ENCODE measurements around the gene ADCY2.
A peak's percentile ranks its signal among the peaks of the same experiment; 100 is the strongest.

The ADCY2 gene

GRCh38 chr5:7794311-7794710 lies 398.4 kb downstream of the ADCY2 start:
- H4K20me1 ChIP-seq = no peaks in the 10 kb centered on the region
- no peak overlapping the region for H3K4me3 ChIP-seq
- H3K4me1 ChIP-seq = peaks cover 0 to 18% (median 14%) of the 10 kb centered on the region in 10 experiments; a peak in 13 of 20 replicates
- no peaks in the 10 kb centered on the region for H3K27me3 ChIP-seq
- no peak overlapping the region for H3K27ac ChIP-seq
- no peak for TF ChIP-seq Cebpa-rat (IDR thresholded peaks at IDR 0.05)
- no peak overlapping the region for H3K9ac ChIP-seq
- no peaks in the 10 kb centered on the region for H3K36me3 ChIP-seq
- H3K4me2 ChIP-seq = peak overlapping the region in 8 of 11 experiments; percentile 43 to 80 (median 64); a peak in 16 of 22 replicates
- no peaks in the 10 kb centered on the region for H3K9me3 ChIP-seq (replicated peaks in 1 of 11)

DNA sequence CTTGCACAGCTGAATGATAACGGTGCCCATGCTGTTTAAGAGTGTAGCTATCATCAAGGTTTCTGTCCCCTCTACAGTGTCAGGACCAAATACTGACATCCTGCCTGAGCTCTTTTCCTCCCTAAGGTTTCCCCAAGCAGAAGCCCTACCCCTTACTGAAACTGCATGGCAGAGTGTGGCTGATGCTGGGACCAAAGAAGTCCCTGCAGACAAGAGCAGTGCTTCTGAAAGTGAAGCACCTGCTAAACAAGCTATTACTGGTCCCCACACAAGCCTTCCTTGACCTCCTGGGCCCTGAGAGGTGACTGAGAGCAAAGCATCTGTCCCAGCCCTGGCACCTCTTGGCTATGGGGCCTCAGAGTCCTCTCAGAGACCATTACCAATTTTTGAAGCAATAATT lies 398.9 kb downstream of the ADCY2 start:
- no peaks in the 10 kb centered on the region for H3K27me3 ChIP-seq
- no peaks in the 10 kb centered on the region for H3K9me3 ChIP-seq (replicated peaks in 1 of 11)
- no peak overlapping the region for H3K9ac ChIP-seq
- TF ChIP-seq Cebpa-rat (IDR thresholded peaks at IDR 0.05) = no peak
- no peak overlapping the region for H3K4me3 ChIP-seq
- no peaks in the 10 kb centered on the region for H3K36me3 ChIP-seq
- peak overlapping the region in 8 of 11 experiments; percentile 43 to 80 (median 64); a peak in 16 of 22 replicates for H3K4me2 ChIP-seq
- peaks cover 0 to 18% (median 14%) of the 10 kb centered on the region in 10 experiments; a peak in 13 of 20 replicates for H3K4me1 ChIP-seq
- H3K27ac ChIP-seq = no peak overlapping the region
- no peaks in the 10 kb centered on the region for H4K20me1 ChIP-seq

GRCh38 chr5:7795306-7795705 lies 399.4 kb downstream of the ADCY2 start:
- Histone ChIP-seq H3K27ac (no peak overlapping the region), H3K4me2 (peak overlapping the region in 8 of 11 experiments; percentile 43 to 80 (median 64); a peak in 13 of 22 replicates), H4K20me1 (no peaks in the 10 kb centered on the region), H3K27me3 (no peaks in the 10 kb centered on the region), H3K9me3 (replicated peaks in 1 of 11) (no peaks in the 10 kb centered on the region), H3K4me1 (peaks cover 0 to 18% (median 14%) of the 10 kb centered on the region in 10 experiments; a peak in 13 of 20 replicates), H3K9ac (no peak overlapping the region), H3K36me3 (no peaks in the 10 kb centered on the region), H3K4me3 (no peak overlapping the region)
- TF ChIP-seq Cebpa-rat (IDR thresholded peaks at IDR 0.05) = no peak

DNA sequence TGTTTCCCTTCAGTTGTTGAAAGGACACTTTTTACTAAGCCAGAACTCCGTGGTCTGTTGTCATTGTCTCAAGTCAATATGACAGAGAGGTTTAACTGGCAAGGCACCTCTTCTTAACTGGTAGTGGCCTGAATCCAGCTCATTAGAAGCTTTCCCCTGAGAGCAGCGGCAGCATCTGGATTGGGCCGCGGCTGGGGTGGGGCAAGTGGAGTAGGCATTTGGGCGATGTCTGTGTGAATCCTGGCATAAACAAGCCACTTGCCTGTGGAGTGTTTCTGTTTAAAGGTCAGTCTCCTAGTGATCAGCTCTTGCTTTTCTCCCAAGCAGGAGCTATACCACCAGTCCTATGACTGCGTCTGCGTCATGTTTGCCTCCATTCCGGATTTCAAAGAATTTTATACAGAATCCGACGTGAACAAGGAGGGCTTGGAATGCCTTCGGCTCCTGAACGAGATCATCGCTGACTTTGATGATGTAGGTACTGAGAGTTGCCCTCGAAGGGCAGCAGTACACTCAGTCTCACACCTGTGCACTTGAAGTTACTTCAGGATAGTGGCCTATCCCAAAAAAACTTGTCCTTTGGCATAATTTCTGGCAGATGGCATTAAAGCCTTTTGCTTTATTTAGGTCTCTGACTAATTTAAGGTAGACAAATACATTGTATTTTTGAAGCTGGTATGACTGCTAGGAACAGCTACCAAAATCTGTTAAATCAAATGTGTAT lies 406.1 kb downstream of the ADCY2 start:
- no peaks in the 10 kb centered on the region for H3K27me3 ChIP-seq
- TF ChIP-seq Cebpa-rat (IDR thresholded peaks at IDR 0.05) = no peak
- H4K20me1 ChIP-seq = no peaks in the 10 kb centered on the region
- H3K36me3 ChIP-seq = no peaks in the 10 kb centered on the region
- peak overlapping the region in 1 of 11 experiments; percentile 10; a peak in 1 of 22 replicates for H3K27ac ChIP-seq
- no peak overlapping the region for H3K9ac ChIP-seq
- peak overlapping the region in 3 of 11 experiments; percentile 3 to 18 (median 9); a peak in 1 of 22 replicates for H3K4me2 ChIP-seq
- H3K9me3 ChIP-seq (replicated peaks in 1 of 11) = no peaks in the 10 kb centered on the region
- H3K4me3 ChIP-seq = no peak overlapping the region
- H3K4me1 ChIP-seq = peaks cover 0 to 6% (median 0%) of the 10 kb centered on the region in 10 experiments; a peak in 2 of 20 replicates

DNA sequence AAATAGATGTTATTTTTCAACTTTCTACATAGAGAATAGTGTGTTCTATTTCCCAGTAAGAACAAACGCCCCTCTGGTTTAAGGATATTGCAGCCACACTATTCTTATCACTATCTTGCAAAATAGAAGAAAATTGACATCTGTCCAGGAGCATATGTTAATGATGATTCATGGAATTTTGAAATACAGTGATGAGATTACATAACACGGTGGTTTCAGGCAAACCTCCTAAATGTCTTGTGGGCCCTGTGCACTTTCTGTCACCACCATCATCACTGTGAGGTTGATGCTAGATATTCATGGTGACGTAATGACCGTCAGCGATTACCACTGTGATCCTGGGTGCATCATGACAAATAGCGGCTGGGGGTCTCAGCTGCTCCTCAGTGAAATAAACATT lies 406.9 kb downstream of the ADCY2 start:
- Histone ChIP-seq H3K27me3 (no peaks in the 10 kb centered on the region), H3K36me3 (no peaks in the 10 kb centered on the region)

DNA sequence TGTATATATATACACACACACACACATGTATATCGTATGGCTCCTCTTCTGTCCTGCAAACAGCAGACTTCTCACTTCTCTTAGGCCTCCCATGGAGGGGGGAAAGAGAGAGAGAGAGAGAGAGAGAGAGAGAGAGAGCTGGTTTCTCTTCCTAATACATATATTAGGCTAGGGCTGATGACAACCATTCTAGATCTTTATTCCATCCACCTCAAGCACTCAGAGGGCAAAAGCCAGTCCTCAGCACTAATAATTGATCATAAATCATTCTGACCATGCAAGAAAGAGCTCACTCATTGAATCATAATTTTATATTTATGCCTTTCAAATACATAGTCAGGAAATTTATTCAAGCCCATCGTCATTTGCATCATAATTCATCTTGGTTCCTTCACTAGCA lies 408.0 kb downstream of the ADCY2 start:
- H3K9me3 ChIP-seq (replicated peaks in 1 of 11) = no peaks in the 10 kb centered on the region
- no peak overlapping the region for H3K27ac ChIP-seq
- no peak overlapping the region for H3K4me2 ChIP-seq

More for the DNA sequence above, 406.9 kb downstream of the ADCY2 start:
- H3K9me3 ChIP-seq (replicated peaks in 1 of 11) = no peaks in the 10 kb centered on the region
- no peak overlapping the region for H3K9ac ChIP-seq
- H4K20me1 ChIP-seq = no peaks in the 10 kb centered on the region
- H3K4me2 ChIP-seq = peak overlapping the region in 3 of 11 experiments; percentile 3 to 18 (median 9); a peak in 3 of 22 replicates
- no peak overlapping the region for H3K4me3 ChIP-seq
- no peak for TF ChIP-seq Cebpa-rat (IDR thresholded peaks at IDR 0.05)
- no peak overlapping the region for H3K27ac ChIP-seq
- H3K4me1 ChIP-seq = peaks cover 0 to 6% (median 0%) of the 10 kb centered on the region in 10 experiments; a peak in 2 of 20 replicates

DNA sequence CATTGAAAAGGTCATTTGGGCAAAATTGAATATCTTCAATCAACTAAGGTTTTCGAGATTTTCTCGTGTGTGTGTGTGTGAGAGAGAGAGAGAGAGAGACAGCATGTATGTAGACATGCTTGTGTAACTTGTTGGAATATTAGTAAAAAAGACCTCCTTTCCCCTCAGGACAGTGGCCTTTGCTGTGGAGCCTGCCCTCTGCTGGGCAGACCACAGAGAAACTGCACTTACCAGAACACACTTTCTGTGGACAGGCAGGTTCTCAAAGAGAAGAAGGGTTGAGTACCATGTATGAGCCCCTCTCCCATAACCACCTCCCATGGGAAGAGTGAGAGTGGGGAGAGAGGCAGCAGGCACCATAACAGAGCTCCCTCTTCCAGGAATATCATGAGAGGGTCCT lies 409.4 kb downstream of the ADCY2 start:
- no peak overlapping the region for H3K9ac ChIP-seq
- peaks cover 0 to 6% (median 0%) of the 10 kb centered on the region in 10 experiments; a peak in 2 of 20 replicates for H3K4me1 ChIP-seq
- no peak overlapping the region for H3K27ac ChIP-seq
- H3K9me3 ChIP-seq (replicated peaks in 1 of 11) = no peaks in the 10 kb centered on the region
- H4K20me1 ChIP-seq = no peaks in the 10 kb centered on the region; a peak in 1 of 22 replicates
- no peak overlapping the region for H3K4me2 ChIP-seq
- TF ChIP-seq Cebpa-rat (IDR thresholded peaks at IDR 0.05) = no peak
- no peaks in the 10 kb centered on the region for H3K36me3 ChIP-seq
- H3K4me3 ChIP-seq = no peak overlapping the region
- no peaks in the 10 kb centered on the region for H3K27me3 ChIP-seq

More for the DNA sequence above, 408.0 kb downstream of the ADCY2 start:
- Histone ChIP-seq H3K9ac (no peak overlapping the region), H4K20me1 (no peaks in the 10 kb centered on the region; a peak in 1 of 22 replicates), H3K4me3 (no peak overlapping the region), H3K4me1 (peaks cover 0 to 6% (median 0%) of the 10 kb centered on the region in 10 experiments; a peak in 2 of 20 replicates), H3K27me3 (no peaks in the 10 kb centered on the region), H3K36me3 (no peaks in the 10 kb centered on the region)
- no peak for TF ChIP-seq Cebpa-rat (IDR thresholded peaks at IDR 0.05)

DNA sequence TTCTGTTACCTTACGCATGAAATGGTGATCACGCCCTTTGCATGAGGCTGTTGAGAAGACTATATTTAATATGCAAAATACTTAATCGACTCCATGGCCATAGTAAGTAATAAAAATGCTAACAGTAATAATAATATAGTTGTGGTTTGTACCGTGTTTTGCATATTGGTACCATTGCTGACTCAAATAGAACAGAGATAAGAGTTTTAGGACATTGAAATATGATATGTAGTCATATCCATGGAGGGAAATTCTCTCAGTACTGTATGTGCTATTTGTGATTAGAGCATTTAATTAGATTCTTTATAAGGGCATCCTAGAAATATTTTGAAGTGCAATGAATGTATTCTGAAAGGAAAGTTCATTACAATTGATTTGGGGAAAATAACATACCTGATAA lies 413.1 kb downstream of the ADCY2 start:
- Histone ChIP-seq H3K27ac (no peak overlapping the region), H3K4me1 (no peaks in the 10 kb centered on the region), H3K9me3 (replicated peaks in 1 of 11) (no peaks in the 10 kb centered on the region), H3K4me3 (no peak overlapping the region), H3K36me3 (no peaks in the 10 kb centered on the region), H3K27me3 (no peaks in the 10 kb centered on the region), H3K4me2 (no peak overlapping the region), H4K20me1 (no peaks in the 10 kb centered on the region; a peak in 1 of 22 replicates), H3K9ac (no peak overlapping the region)
- no peak for TF ChIP-seq Cebpa-rat (IDR thresholded peaks at IDR 0.05)

DNA sequence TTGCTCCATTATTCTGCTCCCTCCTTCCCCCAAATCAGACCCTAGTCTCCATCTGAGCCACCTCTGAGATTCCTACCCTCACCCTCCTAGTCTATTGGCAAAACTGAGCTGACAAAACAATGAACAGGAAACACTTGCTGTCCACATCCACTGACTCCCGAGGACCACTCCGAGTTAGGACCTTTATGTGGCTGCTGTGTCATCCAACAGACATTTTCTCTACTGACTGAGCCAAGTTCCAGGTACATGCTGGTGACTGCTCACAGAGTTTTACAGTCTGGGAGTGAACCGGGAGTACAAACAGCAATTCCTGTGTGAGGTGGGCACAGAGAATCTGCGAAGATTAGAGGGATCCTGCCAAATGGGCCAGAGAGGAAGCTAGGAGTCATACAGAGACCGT lies 415.8 kb downstream of the ADCY2 start:
- no peaks in the 10 kb centered on the region; a peak in 1 of 22 replicates for H4K20me1 ChIP-seq
- no peak overlapping the region for H3K9ac ChIP-seq
- H3K4me3 ChIP-seq = no peak overlapping the region
- H3K36me3 ChIP-seq = no peaks in the 10 kb centered on the region
- TF ChIP-seq Cebpa-rat (IDR thresholded peaks at IDR 0.05) = no peak
- H3K27me3 ChIP-seq = no peaks in the 10 kb centered on the region
- no peak overlapping the region for H3K4me2 ChIP-seq
- H3K9me3 ChIP-seq (replicated peaks in 1 of 11) = no peaks in the 10 kb centered on the region
- H3K27ac ChIP-seq = no peak overlapping the region
- peaks cover 6 to 13% (median 9%) of the 10 kb centered on the region in 10 experiments; a peak in 18 of 20 replicates for H3K4me1 ChIP-seq
